Heart left ventricle (tissue), 16 donors: ENCODE data around the gene VMAC. TPM values are rescaled to one million over a fixed set of nuclear protein-coding genes. Genes with fewer than 3 reads are reported as not detected.
A peak's percentile ranks its signal among the peaks of the same experiment; 100 is the strongest.

Source experiments
- ATAC-seq, 4 donors: fragments of 200-7000 bp; cut with Tn5 transposase; one replicate each; pipeline ENCODE4 v1.9.1; 2020 to 2022; ENCODE audit warnings: moderate library complexity in 4 of 4, mild to moderate bottlenecking in 3 of 4, moderate number of reproducible peaks in 1 of 4
- DNase-seq, 5 donors: peaks; one replicate each; pipeline ENCODE4 v3.0.0-alpha.2; 2020
- H3K27ac ChIP-seq, 12 donors: fragments of 200-600 bp; sonication (generic) in 4 of 12; one replicate each; pipeline versions ENCODE4 v1.5.0 to v1.8.0; 2016 to 2022; ENCODE audit warnings: mild to moderate bottlenecking in 2 of 12
- H3K27me3 ChIP-seq, 9 donors: fragments of 200-600 bp; sonication (generic) in 2 of 9; one replicate each; pipeline versions ENCODE4 v1.5.1 to v1.8.0; 2016 to 2022; ENCODE audit warnings: mild to moderate bottlenecking in 3 of 9
- H3K36me3 ChIP-seq, 9 donors: fragments of 200-600 bp; sonication (generic) in 2 of 9; one replicate each; pipeline versions ENCODE4 v1.5.0 to v1.8.0; 2018 to 2022; ENCODE audit warnings: mild to moderate bottlenecking in 2 of 9
- H3K4me1 ChIP-seq, 12 donors: fragments of 200-600 bp; sonication (generic) in 4 of 12; one replicate each; pipeline versions ENCODE4 v1.5.0 to v1.8.0; 2016 to 2022; ENCODE audit warnings: mild to moderate bottlenecking in 3 of 12
- H3K4me3 ChIP-seq, 12 donors: fragments of 200-600 bp; sonication (generic) in 4 of 12; one replicate each; pipeline versions ENCODE4 v1.5.0 to v1.8.0; 2017 to 2022; ENCODE audit warnings: mild to moderate bottlenecking in 9 of 12, moderate library complexity in 4 of 12
- H3K9me3 ChIP-seq, 12 donors: fragments of 200-600 bp; sonication (generic) in 4 of 12; one replicate each; pipeline versions ENCODE4 v1.5.0 to v1.8.0; 2016 to 2022; ENCODE audit warnings: mild to moderate bottlenecking in 1 of 12
- CTCF ChIP-seq, 12 donors: fragments of 200-600 bp; sonication (generic) in 4 of 12; IDR thresholded peaks; one replicate each; pipeline versions ENCODE4 v1.5.0 to v1.8.0; 2018 to 2022; ENCODE audit warnings: antibody characterized with exemption in 12 of 12, mild to moderate bottlenecking in 5 of 12
- POLR2A ChIP-seq, 2 donors: fragments of 450-650 bp; IDR thresholded peaks; one replicate each; pipeline ENCODE4 v1.6.1; 2017; ENCODE audit warnings: antibody characterized with exemption in 2 of 2, mild to moderate bottlenecking in 2 of 2, moderate library complexity in 2 of 2
- WGBS, 4 donors: extraction: QIAGEN DNeasy Blood & Tissue Kit in 2 of 4; methylation state at CpG; one replicate each; pipeline versions ENCODE4 v1.1.5 to v1.1.7; 2013 to 2018; 5-methylcytosine and 5-hydroxymethylcytosine counted together
- intact Hi-C, 10 donors: fragments of 100-400 bp; cut with DNase I; formaldehyde crosslinking; loops; one replicate each; pipeline versions ENCODE4 v1.11.1 to v1.14.2; 2022
- polyA plus RNA-seq, 2 donors: library from polyadenylated mRNA; stranded (reverse); fragments of 200-250 nt; gene quantifications; one replicate each; pipeline ENCODE4 v1.2.3, GENCODE V29; 2013
- total RNA-seq, 9 donors: library from RNA; depleted of rRNA in 2 of 9; stranded (reverse); fragments of >200 nt in 2 of 9; fragmentation: NEBNext Ultra II Directional in 3 of 9; extraction: Animal tissue kit (Norgen Biotek cat#: 25700) in 3 of 9; gene quantifications; one replicate each; pipeline versions ENCODE4 v1.1.0 to v1.2.4, GENCODE V29; 2016 to 2023
- donor health status: ischemic (EF 13 %, LVEDD 7.1; RV severe dilation, severe dysfunction).
- donor health status: healthy with polysubstance abuse.
- donor health status: DM: no; HTN: yes; CAD: no.
- donor health status: DM: no; HTN: no; CAD: no.
- donor health status: ischemic (EF 25% LVEDD 6.9; RV normal size, moderate dysfunction).
- donor health status: ischemic (EF 25% LVEDD 5.7; RV mildly dilated, moderate dysfunction).
- donor health status: healthy.
- donor health status: DM: yes; HTN: yes; CAD: no.
- donor health status: ischemic (EF 35%, LVEDD 5.7; RV mildly dilated, moderate dysfunction).
- donor health status: nonischemic (EF 11% LVEDD 7.7; RV severe dilation, severe dysfunction).
- donor health status: DM: yes; HTN: yes; CAD: no.
- donor health status: PGD.
- donor health status: ischemic (EF 29% LVEDD 5.4; RV normal size, mild dysfunction).
- donor health status: nonischemic (EF 23%, LVEDD 6.1; RV moderate dilation, normal function).

The VMAC gene
- total and polyA plus RNA-seq, 11 donors = 1.3 to 3.9 (median 2.3) TPM

DNA sequence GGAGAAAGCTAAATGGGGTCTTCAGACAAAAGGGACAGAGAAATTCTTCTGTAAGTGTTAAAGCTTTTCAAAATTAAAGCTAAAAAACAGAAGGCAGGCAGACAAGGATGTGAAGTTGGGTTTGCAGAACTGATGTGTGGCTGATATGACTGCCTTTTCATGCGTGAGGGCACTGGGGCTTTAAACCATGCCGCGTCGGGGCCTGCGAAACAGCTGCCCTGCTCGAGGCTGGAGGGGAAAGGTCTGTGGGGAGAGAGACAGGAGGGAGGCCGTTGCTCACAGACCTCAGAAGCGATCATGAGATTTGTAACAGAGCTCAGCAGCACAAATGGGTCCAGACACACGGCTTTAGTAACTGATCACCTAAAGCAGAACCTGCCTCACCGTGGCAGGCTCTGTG, 32.9 kb downstream of the VMAC start:
- no peak for ATAC-seq
- Histone ChIP-seq H3K9me3 (no peaks in the 10 kb centered on the region), H3K27me3 (no peaks in the 10 kb centered on the region), H3K4me3 (no peak overlapping the region), H3K4me1 (peaks cover 2 to 55% (median 21%) of the 10 kb centered on the region in 12 donors), H3K36me3 (peaks cover 0 to 76% (median 53%) of the 10 kb centered on the region in 9 donors), H3K27ac (peak overlapping the region in 1 of 12 donors; percentile 32)
- no peak for DNase-seq
- intact Hi-C loops = no loop called here
- TF ChIP-seq CTCF (IDR thresholded peaks at IDR 0.05) = no peak
- no peak for TF ChIP-seq POLR2A (IDR thresholded peaks at IDR 0.05)
- 85 to 86% (median 85%) methylated on average over 10 of the region's 10 CpGs for WGBS, 4 donors

- Histone ChIP-seq H3K27ac (peak overlapping the region in 8 of 12 donors; percentile 25 to 68 (median 42)), H3K9me3 (no peaks in the 10 kb centered on the region), H3K27me3 (no peaks in the 10 kb centered on the region), H3K36me3 (peaks cover 0 to 53% (median 47%) of the 10 kb centered on the region in 9 donors), H3K4me1 (peaks cover 0 to 40% (median 15%) of the 10 kb centered on the region in 12 donors), H3K4me3 (no peak overlapping the region)
- peak in 3 of 4 donors; percentile 56 to 78 (median 61) for ATAC-seq
- WGBS, 4 donors = 72 to 78% (median 73%) methylated on average over 16 to 21 of the region's 21 CpGs
- intact Hi-C loops = no loop called here
- DNase-seq = no peak
- TF ChIP-seq CTCF (IDR thresholded peaks at IDR 0.05) (no peak), POLR2A (IDR thresholded peaks at IDR 0.05) (no peak)
Measured at GRCh38 chr19:5940260-5941208, 35.9 kb downstream of the VMAC start.

GRCh38 chr19:5941673-5942072, 37.0 kb downstream of the VMAC start:
- WGBS, 4 donors = 82 to 90% (median 86%) methylated on average over 11 of the region's 11 CpGs
- H3K9me3 ChIP-seq = no peaks in the 10 kb centered on the region

More at GRCh38 chr19:5941673-5942072, 37.0 kb downstream of the VMAC start:
- intact Hi-C loops = no loop called here
- no peak for ATAC-seq
- DNase-seq = no peak
- TF ChIP-seq CTCF (IDR thresholded peaks at IDR 0.05) (no peak), POLR2A (IDR thresholded peaks at IDR 0.05) (no peak)
- Histone ChIP-seq H3K4me1 (peaks cover 0 to 40% (median 12%) of the 10 kb centered on the region in 12 donors), H3K27me3 (no peaks in the 10 kb centered on the region), H3K4me3 (no peak overlapping the region), H3K36me3 (peaks cover 0 to 44% (median 38%) of the 10 kb centered on the region in 9 donors), H3K27ac (peak overlapping the region in 1 of 12 donors; percentile 68)
